Memory B cell (primary cell): ENCODE results near the gene RILP.
A peak's percentile ranks its signal among the peaks of the same experiment; 100 is the strongest.

ENCODE experiments used
- ATAC-seq: fragments of 150-1000 bp; cut with Tn5 transposase; 2 replicates; pipeline ENCODE4 v1.10.0; 2021; ENCODE audit warnings: low read depth, mild to moderate bottlenecking, moderate library complexity
- DNase-seq, 2 donors: peaks; one replicate each; pipeline ENCODE4 v3.0.0; 2022; ENCODE audit warnings: low spot score in 2 of 2
- H3K27ac Mint-ChIP-seq: one replicate; pipeline ENCODE4 v1.8.0; 2022; ENCODE audit warnings: mild to moderate bottlenecking, moderate library complexity, mixed read lengths
- H3K27me3 Mint-ChIP-seq: one replicate; pipeline ENCODE4 v1.8.0; 2022; ENCODE audit warnings: mixed read lengths
- H3K36me3 Mint-ChIP-seq: one replicate; pipeline ENCODE4 v1.8.0; 2022; ENCODE audit warnings: mild to moderate bottlenecking, mixed read lengths
- H3K4me1 Mint-ChIP-seq: one replicate; pipeline ENCODE4 v1.8.0; 2022; ENCODE audit warnings: mixed read lengths
- H3K4me3 Mint-ChIP-seq: one replicate; pipeline ENCODE4 v1.8.0; 2022; ENCODE audit warnings: mild to moderate bottlenecking, moderate library complexity, mixed read lengths
- H3K9me3 Mint-ChIP-seq: one replicate; pipeline ENCODE4 v1.8.0; 2022; ENCODE audit warnings: mixed read lengths

The RILP gene

DNA sequence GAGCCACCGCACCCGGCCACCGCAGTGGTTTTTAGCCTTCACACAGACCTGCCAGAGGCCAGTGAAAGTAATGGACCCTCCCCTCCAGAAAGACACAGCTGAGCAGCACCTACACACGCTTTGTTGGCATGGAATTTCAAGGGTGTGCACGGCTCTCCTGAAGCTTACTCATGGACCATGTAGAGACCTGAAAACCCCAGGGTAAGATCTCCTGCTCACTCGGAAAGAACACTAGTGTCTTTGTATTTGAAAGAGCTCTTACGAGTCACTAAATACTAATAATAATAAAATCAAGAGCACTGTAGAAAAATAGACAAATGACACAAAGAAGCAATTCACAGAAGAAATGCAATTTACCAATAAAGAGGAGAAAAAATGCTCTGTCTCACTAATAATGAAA is 41.0 kb downstream of the RILP start:
- no peak for DNase-seq
- H3K4me1 Mint-ChIP-seq, result peaks cover 9% of the 10 kb centered on the region
- H3K9me3 Mint-ChIP-seq, result no peaks in the 10 kb centered on the region
- H3K27ac Mint-ChIP-seq, result no peak overlapping the region
- H3K36me3 Mint-ChIP-seq, result peaks cover 15% of the 10 kb centered on the region
- no peak for ATAC-seq
- no peaks in the 10 kb centered on the region for H3K27me3 Mint-ChIP-seq
- H3K4me3 Mint-ChIP-seq, result no peak overlapping the region

DNA sequence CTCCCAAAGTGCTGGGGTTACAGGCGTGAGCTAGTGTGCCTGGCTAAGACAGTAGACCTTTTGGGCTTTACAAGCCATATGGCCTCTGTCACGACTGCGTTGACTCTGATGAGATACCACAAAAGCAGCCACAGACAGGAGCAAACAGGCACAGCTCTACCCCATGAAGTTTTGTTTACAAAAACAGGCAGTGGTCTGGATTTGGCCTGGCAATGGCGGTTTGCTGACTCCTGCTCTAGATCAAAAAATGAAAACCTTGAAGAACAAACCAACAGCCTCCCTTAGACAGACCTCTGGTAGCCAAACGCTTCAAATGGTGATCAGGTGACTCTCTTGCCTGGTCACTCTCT is 41.7 kb downstream of the RILP start:
- peaks cover 13% of the 10 kb centered on the region for H3K36me3 Mint-ChIP-seq
- peak overlapping the region; percentile 1 for H3K27ac Mint-ChIP-seq
- H3K4me3 Mint-ChIP-seq, result peak overlapping the region; percentile 41
- DNase-seq (no peak), ATAC-seq (no peak)
- H3K27me3 Mint-ChIP-seq, result no peaks in the 10 kb centered on the region
- peaks cover 9% of the 10 kb centered on the region for H3K4me1 Mint-ChIP-seq
- H3K9me3 Mint-ChIP-seq, result no peaks in the 10 kb centered on the region

DNA sequence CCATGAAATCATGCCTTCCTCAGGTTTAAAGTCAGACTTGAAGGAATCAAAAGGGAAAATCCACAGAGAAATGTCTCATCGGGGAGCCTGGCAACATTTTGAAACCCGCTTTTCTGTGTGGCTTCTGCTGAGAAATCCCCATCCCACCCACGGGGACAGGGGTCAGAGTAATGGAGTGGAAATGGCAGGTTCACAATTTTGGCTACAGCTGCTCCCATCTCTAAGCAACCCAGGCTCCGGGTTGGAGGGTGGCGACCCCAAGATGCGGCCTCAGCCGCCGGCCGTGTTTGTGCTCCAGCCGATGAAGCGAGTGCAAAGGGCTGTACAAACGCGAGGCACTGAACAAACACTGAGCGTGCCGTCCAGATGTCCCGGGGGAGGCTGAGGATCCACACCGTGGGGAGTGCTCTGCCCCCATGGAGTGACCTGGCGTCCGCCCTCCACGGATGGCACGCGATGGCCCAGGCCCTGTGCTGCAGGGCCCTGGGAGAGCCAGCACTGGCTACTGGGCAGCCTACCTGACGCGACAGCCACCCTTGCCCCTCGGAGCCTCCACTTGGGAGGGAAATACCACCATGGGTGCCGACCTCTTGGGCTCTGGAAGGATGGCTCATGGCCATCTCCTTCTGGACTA is 43.2 kb downstream of the RILP start:
- Mint-ChIP-seq H3K4me1 (peaks cover 9% of the 10 kb centered on the region), H3K36me3 (peaks cover 8% of the 10 kb centered on the region), H3K27ac (no peak overlapping the region), H3K27me3 (no peaks in the 10 kb centered on the region), H3K4me3 (peak overlapping the region; percentile 66), H3K9me3 (no peaks in the 10 kb centered on the region)
- ATAC-seq (no peak), DNase-seq (no peak)

DNA sequence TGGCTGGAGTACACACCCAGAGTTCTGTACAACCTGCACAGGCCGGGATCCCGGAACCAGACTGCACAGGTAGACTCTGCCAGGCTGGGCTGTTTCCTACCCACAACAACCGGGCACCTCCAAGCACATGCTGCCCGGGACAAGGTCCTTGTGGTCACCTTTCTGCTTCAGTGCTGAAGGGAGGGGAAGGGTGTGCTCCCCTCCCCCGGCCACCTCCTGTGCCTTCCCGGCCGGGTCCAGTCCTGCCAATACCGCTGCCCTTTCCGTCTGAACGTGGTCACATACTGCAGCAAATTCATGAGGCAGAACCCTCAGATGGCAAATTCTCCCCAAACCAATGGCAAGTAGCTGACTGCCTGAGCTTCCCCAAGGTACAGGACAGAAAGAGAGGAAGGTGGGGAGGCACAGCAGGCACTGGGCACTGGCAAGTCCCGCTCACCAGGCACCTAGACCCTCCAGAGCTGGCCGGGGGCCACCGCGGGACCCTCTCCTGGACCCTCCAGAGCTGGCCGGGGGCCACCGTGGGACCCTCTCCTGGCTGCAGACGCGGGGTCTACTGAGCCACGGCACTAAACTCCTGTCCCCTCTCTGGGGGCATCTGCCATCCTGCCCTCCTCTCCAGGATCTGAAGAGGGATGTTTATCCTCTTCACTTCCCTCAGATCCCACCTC is 43.9 kb downstream of the RILP start:
- no peak for DNase-seq
- Mint-ChIP-seq H3K36me3 (peaks cover 7% of the 10 kb centered on the region), H3K4me3 (peak overlapping the region; percentile 11), H3K27me3 (no peaks in the 10 kb centered on the region), H3K27ac (no peak overlapping the region), H3K4me1 (peaks cover 9% of the 10 kb centered on the region), H3K9me3 (no peaks in the 10 kb centered on the region)
- no peak for ATAC-seq

DNA sequence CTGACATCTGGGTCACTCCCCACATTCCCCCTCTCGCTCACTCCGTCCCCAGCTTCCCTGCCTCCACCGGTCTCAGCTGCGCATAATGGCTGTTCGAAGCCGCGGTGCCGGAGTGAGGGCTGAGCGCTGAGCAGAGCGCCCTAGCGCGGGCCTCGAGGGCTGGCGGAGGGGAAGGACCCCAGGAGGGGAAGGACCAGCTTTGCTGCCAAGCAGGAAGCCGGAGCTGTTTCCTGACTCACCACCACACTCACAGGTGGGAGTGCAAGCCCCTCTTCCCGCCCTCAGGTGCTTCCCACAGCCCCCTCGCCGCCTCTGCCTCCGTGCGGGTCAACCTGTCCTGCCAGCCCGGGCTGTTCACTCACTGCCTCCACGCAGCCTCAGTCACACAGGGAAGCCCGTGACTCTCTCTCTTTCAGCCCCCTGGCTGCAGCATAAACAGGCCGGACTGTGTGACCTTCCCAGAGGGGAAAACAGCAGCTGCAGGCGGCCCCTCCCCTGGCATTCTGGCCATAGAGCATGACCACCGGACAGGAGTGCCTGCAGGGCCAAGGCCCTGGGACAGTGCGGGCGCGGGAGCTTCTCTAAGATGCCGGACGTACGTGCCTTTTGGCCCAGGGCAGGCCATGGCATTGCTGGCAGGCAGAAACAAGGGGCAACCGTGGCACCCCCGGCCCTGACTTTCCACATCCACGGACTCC is 44.7 kb downstream of the RILP start:
- DNase-seq (no peak), ATAC-seq (no peak)
- H3K27me3 Mint-ChIP-seq, result no peaks in the 10 kb centered on the region
- no peak overlapping the region for H3K4me3 Mint-ChIP-seq
- H3K36me3 Mint-ChIP-seq, result peaks cover 7% of the 10 kb centered on the region
- peaks cover 9% of the 10 kb centered on the region for H3K4me1 Mint-ChIP-seq
- no peaks in the 10 kb centered on the region for H3K9me3 Mint-ChIP-seq
- no peak overlapping the region for H3K27ac Mint-ChIP-seq

DNA sequence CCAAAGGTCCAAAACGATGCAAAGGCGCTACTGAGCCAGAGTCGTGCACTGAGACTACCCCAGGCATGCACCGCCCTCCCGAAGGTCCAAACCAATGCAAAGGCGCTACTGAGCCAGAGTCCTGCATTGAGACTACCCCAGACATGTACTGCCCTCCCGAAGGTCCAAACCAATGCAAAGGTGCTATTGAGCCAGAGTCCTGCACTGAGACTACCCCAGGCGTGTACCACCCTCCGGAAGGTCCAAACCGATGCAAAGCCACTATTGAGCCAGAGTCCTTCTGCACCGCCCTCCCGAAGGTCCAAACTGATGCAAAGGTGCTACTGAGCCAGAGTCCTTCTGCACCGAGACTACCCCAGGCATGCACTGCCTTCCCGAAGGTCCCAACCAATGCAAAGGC is 48.1 kb downstream of the RILP start:
- peaks cover 6% of the 10 kb centered on the region for H3K4me1 Mint-ChIP-seq
- ATAC-seq (no peak), DNase-seq (no peak)
- peaks cover 10% of the 10 kb centered on the region for H3K36me3 Mint-ChIP-seq
- no peaks in the 10 kb centered on the region for H3K9me3 Mint-ChIP-seq
- H3K27ac Mint-ChIP-seq, result no peak overlapping the region
- no peaks in the 10 kb centered on the region for H3K27me3 Mint-ChIP-seq
- H3K4me3 Mint-ChIP-seq, result no peak overlapping the region

DNA sequence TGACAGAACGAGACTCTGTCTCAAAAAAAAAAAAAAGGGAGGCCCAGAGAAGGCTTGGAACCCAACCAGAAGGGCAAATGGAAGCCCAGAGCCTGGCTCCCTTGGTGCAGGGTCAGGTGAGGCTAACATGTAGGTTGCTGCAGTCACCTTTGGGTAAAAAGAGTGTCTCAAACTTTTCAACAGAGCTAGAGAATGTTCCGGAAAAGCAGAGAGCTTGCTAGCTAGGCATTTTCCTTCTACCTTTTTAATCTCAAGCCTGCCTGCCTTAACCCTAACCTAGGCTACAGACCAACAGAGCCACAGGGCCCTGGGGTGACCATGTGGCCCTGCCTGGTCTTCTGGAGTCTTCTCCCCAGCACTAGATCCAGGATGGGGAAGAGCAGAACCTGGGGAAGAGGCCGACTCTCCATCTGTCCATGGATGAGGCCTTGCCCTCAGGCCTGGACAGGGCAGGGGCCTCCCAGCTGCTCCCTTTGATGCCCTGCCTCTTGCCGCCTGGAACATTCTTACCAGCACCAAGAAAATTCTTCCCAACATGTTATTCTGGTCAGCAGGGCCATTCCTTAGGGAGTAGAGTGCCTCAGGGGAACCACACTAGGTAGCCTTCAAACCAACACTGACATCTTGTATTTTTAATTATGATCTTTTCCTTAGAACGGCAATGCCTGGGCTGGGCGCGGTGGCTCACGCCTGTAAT is 51.1 kb downstream of the RILP start:
- H3K4me1 Mint-ChIP-seq, result peaks cover 8% of the 10 kb centered on the region
- no peaks in the 10 kb centered on the region for H3K27me3 Mint-ChIP-seq
- no peaks in the 10 kb centered on the region for H3K9me3 Mint-ChIP-seq

DNA sequence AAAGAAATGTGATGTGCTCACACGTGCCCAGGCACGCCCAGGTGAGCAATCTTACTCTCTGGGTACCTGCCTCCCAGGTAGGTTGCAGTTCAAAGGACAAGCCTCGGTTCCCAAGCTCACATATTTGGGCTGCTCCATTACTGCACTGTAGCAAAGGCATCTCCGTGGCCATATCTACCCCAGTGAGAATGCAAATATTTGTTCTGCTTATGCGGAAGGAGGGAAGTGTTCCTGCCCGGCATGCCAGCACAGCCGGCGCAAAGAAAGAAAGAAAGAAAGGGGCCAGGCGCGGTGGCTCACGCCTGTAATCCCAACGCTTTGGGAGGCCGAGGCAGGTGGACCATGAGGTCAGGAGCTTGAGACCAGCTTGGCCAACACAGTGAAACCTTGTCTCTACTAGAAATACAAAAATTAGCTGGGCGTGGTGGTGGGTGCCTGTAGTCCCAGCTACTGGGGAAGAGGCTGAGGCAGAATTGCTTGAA is 51.8 kb downstream of the RILP start:
- Mint-ChIP-seq H3K4me3 (no peak overlapping the region), H3K9me3 (no peaks in the 10 kb centered on the region), H3K4me1 (peaks cover 13% of the 10 kb centered on the region), H3K36me3 (peaks cover 8% of the 10 kb centered on the region), H3K27ac (no peak overlapping the region), H3K27me3 (no peaks in the 10 kb centered on the region)
- DNase-seq, result no peak
- ATAC-seq, result no peak

More for the DNA sequence above, 51.1 kb downstream of the RILP start:
- DNase-seq, result no peak
- Mint-ChIP-seq H3K27ac (no peak overlapping the region), H3K36me3 (peaks cover 10% of the 10 kb centered on the region), H3K4me3 (no peak overlapping the region)
- no peak for ATAC-seq
